GM23338 (cell line): ENCODE measurements around the gene BCL11B. TPM values are rescaled to one million over a fixed set of nuclear protein-coding genes. Genes with fewer than 3 reads are reported as not detected.
A peak's percentile ranks its signal among the peaks of the same experiment; 100 is the strongest.

ENCODE experiments used
- ATAC-seq: fragments of 200-7000 bp; cut with Tn5 transposase; 3 replicates; pipeline ENCODE4 v1.9.1; 2020
- DNase-seq: peaks from one replicate; pipeline ENCODE4 v3.0.0-alpha.2; 2015; ENCODE audit warnings: low spot score
- H2AFZ ChIP-seq: fragments of 200-600 bp; sonication (generic); 2 replicates; pipeline ENCODE4 v1.8.0; 2016; ENCODE audit warnings: antibody characterized with exemption, mild to moderate bottlenecking, moderate library complexity
- H3F3A ChIP-seq: fragments of 200-600 bp; sonication (generic); replicated peaks from 2 replicates; pipeline ENCODE4 v1.8.0; 2017; ENCODE audit warnings: antibody characterized with exemption, mixed run types, low read depth
- H3K27ac ChIP-seq: fragments of 200-600 bp; sonication (generic); 2 replicates; pipeline ENCODE4 v1.6.1; 2016; ENCODE audit warnings: low read depth
- H3K27me3 ChIP-seq: fragments of 200-600 bp; sonication (generic); 2 replicates; pipeline ENCODE4 v1.8.0; 2016; ENCODE audit warnings: mild to moderate bottlenecking, mixed run types, moderate library complexity; ENCODE audit not compliant: insufficient read depth
- H3K36me3 ChIP-seq: fragments of 200-600 bp; sonication (generic); 2 replicates; pipeline ENCODE4 v1.8.0; 2016; ENCODE audit warnings: mild to moderate bottlenecking; ENCODE audit not compliant: insufficient read depth
- H3K4me1 ChIP-seq: fragments of 200-600 bp; sonication (generic); 2 replicates; pipeline ENCODE4 v1.8.0; 2016; ENCODE audit warnings: mild to moderate bottlenecking, moderate library complexity; ENCODE audit not compliant: insufficient read depth
- H3K4me2 ChIP-seq: fragments of 200-600 bp; sonication (generic); 2 replicates; pipeline ENCODE4 v1.7.1; 2017; ENCODE audit warnings: mixed run types
- H3K4me3 ChIP-seq: fragments of 200-600 bp; sonication (generic); 2 replicates; pipeline ENCODE4 v1.6.1; 2016; ENCODE audit warnings: mixed run types
- H3K79me2 ChIP-seq: fragments of 200-600 bp; sonication (generic); replicated peaks from 2 replicates; pipeline ENCODE4 v1.8.0; 2017; ENCODE audit warnings: mild to moderate bottlenecking; ENCODE audit not compliant: insufficient read depth
- H3K9me2 ChIP-seq: fragments of 200-600 bp; sonication (generic); 2 replicates; pipeline ENCODE4 v1.8.0; 2017; ENCODE audit not compliant: insufficient read depth
- H4K20me1 ChIP-seq: fragments of 200-600 bp; sonication (generic); replicated peaks from 2 replicates; pipeline ENCODE4 v1.8.0; 2017; ENCODE audit warnings: mild to moderate bottlenecking; ENCODE audit not compliant: insufficient read depth
- H3K27ac Mint-ChIP-seq: 2 replicates; pipeline ENCODE4 v1.8.0; 2020; ENCODE audit warnings: inconsistent platforms, mild to moderate bottlenecking, moderate library complexity, mixed read lengths
- H3K27me3 Mint-ChIP-seq: 3 replicates; pipeline ENCODE4 v1.8.0; 2022; ENCODE audit warnings: low read depth, mild to moderate bottlenecking, moderate library complexity, mixed read lengths, inconsistent platforms; ENCODE audit not compliant: insufficient read depth, poor library complexity
- H3K36me3 Mint-ChIP-seq: 3 replicates; pipeline ENCODE4 v1.8.0; 2021; ENCODE audit warnings: low read depth, mild to moderate bottlenecking, inconsistent platforms, moderate library complexity, mixed read lengths
- H3K4me1 Mint-ChIP-seq: 3 replicates; pipeline ENCODE4 v1.8.0; 2020; ENCODE audit warnings: mild to moderate bottlenecking, inconsistent platforms, mixed read lengths
- H3K4me3 Mint-ChIP-seq: 3 replicates; pipeline ENCODE4 v1.8.0; 2021; ENCODE audit warnings: moderate library complexity, mild to moderate bottlenecking, inconsistent platforms, mixed read lengths
- H3K9me3 Mint-ChIP-seq: 3 replicates; pipeline ENCODE4 v1.8.0; 2020; ENCODE audit warnings: moderate library complexity, mild to moderate bottlenecking, inconsistent platforms, mixed read lengths
- CREB1 ChIP-seq: fragments of 250-450 bp; sonication (Bioruptor Pico); IDR thresholded peaks from 2 replicates; pipeline ENCODE4 v1.5.0; 2020; ENCODE audit warnings: low read depth, mild to moderate bottlenecking, moderate library complexity
- EZH2 ChIP-seq: fragments of 200-600 bp; sonication (generic); IDR thresholded peaks from one replicate; pipeline ENCODE4 v1.8.0; 2017; ENCODE audit warnings: antibody characterized with exemption, mild to moderate bottlenecking, low read depth; ENCODE audit not compliant: unreplicated experiment
- EZH2phosphoT487 ChIP-seq: fragments of 200-600 bp; sonication (generic); IDR thresholded peaks from one replicate; pipeline ENCODE4 v1.8.1; 2018; ENCODE audit warnings: antibody characterized with exemption; ENCODE audit not compliant: unreplicated experiment
- JUNB ChIP-seq: IDR thresholded peaks from one replicate; pipeline ENCODE4 v1.6.1; 2016; ENCODE audit warnings: antibody characterized with exemption; ENCODE audit not compliant: unreplicated experiment
- NANOG ChIP-seq: IDR thresholded peaks from 2 replicates; pipeline ENCODE4 v1.6.1; 2016; ENCODE audit warnings: antibody characterized with exemption, borderline replicate concordance
- POLR2AphosphoS5 ChIP-seq: IDR thresholded peaks from 2 replicates; pipeline ENCODE4 v1.6.1; 2016; ENCODE audit warnings: antibody characterized with exemption, low read depth
- REST ChIP-seq: IDR thresholded peaks from one replicate; pipeline ENCODE4 v1.6.1; 2018; ENCODE audit warnings: antibody characterized with exemption; ENCODE audit not compliant: unreplicated experiment
- STAT1 ChIP-seq: IDR thresholded peaks from one replicate; pipeline ENCODE4 v1.6.1; 2016; ENCODE audit warnings: antibody characterized with exemption; ENCODE audit not compliant: unreplicated experiment
- ZNF114 ChIP-seq: fragments of 250-450 bp; sonication (Bioruptor Pico); IDR thresholded peaks from 2 replicates; pipeline ENCODE4 v1.5.0; 2020; ENCODE audit warnings: mild to moderate bottlenecking, moderate library complexity
- ZNF331 ChIP-seq: fragments of 250-450 bp; sonication (Bioruptor Pico); IDR thresholded peaks from 2 replicates; pipeline ENCODE4 v1.5.0; 2020; ENCODE audit warnings: low read depth, mild to moderate bottlenecking, moderate library complexity
- polyA plus RNA-seq: library from polyadenylated mRNA; unstranded; fragments of >200 nt; fragmentation: Nextera tagmentation; extraction: Ambion mirVana; gene quantifications from 2 replicates; pipeline ENCODE4 v1.2.1, GENCODE V29; 2016
- total RNA-seq: library from RNA; depleted of rRNA; stranded (reverse); fragments of >200 nt; shearing (Covaris generic); gene quantifications from 2 replicates; pipeline ENCODE4 v1.2.3, GENCODE V29; 2014
- TF ChIP-seq, protein P1 (sequence below), 2 experiments: fragments of 200-600 bp in 1 of 2; sonication (generic) in 1 of 2; conservative IDR thresholded peaks; 2 replicates each; pipeline versions ENCODE4 v1.5.1 to v1.6.1; 2016 to 2017; ENCODE audit warnings: antibody characterized with exemption in 2 of 2, low read depth in 2 of 2, mild to moderate bottlenecking in 2 of 2, moderate library complexity in 1 of 2
- TF ChIP-seq, protein P2 (sequence below): IDR thresholded peaks from 2 replicates; pipeline ENCODE4 v1.6.1; 2016; ENCODE audit warnings: antibody characterized with exemption
- TF ChIP-seq, protein P3 (sequence below): fragments of 250-450 bp; sonication (Bioruptor Pico); IDR thresholded peaks from 2 replicates; pipeline ENCODE4 v1.5.0; 2020; ENCODE audit warnings: mild to moderate bottlenecking, moderate library complexity

The BCL11B gene
- total and polyA plus RNA-seq, 2 experiments from 2014 or later = 2.4 to 6.7 TPM

DNA sequence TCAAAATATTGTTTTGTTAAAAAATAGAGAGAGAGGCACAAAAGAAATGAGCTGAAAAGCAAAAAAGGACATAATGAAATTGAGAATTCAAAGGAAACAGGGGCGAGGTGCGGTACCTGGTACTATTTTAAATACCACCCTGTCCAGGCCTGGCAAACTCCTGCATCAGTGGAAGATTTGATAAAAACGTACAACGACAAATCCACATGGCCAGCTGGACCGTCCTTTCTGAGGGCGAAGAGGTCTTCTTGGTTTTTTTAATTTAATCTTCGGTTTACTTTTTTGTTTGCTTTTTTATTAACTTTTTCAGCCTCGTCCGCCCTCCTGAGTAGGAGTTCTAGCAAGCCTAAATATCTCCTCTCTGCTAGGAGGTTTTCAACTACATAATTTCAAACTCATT is 11.9 kb downstream of the BCL11B start:
- H3K4me1 Mint-ChIP-seq = peaks cover 78% of the 10 kb centered on the region
- 0 out of 2 replicates have a peak overlapping the region, but pooled peaks have one; percentile 80 for H3K27ac Mint-ChIP-seq
- H3K27me3 ChIP-seq = no peaks in the 10 kb centered on the region
- DNase-seq (no peak), ATAC-seq (no peak)
- H3K9me3 Mint-ChIP-seq = no peaks in the 10 kb centered on the region
- TF ChIP-seq CREB1 (no peak), POLR2AphosphoS5 (no peak), ZNF114 (CRISPR knock-in tag) (no peak), EZH2 (no peak), NANOG (no peak), ZNF331 (CRISPR knock-in tag) (no peak), REST (no peak), STAT1 (no peak), JUNB (no peak), EZH2phosphoT487 (no peak)
- TF ChIP-seq, protein P1, sequence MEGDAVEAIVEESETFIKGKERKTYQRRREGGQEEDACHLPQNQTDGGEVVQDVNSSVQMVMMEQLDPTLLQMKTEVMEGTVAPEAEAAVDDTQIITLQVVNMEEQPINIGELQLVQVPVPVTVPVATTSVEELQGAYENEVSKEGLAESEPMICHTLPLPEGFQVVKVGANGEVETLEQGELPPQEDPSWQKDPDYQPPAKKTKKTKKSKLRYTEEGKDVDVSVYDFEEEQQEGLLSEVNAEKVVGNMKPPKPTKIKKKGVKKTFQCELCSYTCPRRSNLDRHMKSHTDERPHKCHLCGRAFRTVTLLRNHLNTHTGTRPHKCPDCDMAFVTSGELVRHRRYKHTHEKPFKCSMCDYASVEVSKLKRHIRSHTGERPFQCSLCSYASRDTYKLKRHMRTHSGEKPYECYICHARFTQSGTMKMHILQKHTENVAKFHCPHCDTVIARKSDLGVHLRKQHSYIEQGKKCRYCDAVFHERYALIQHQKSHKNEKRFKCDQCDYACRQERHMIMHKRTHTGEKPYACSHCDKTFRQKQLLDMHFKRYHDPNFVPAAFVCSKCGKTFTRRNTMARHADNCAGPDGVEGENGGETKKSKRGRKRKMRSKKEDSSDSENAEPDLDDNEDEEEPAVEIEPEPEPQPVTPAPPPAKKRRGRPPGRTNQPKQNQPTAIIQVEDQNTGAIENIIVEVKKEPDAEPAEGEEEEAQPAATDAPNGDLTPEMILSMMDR (conservative IDR thresholded peaks at IDR 0.05; ENCODE audit: low read depth in 2 of 2) = no peak
- TF ChIP-seq, protein P2, sequence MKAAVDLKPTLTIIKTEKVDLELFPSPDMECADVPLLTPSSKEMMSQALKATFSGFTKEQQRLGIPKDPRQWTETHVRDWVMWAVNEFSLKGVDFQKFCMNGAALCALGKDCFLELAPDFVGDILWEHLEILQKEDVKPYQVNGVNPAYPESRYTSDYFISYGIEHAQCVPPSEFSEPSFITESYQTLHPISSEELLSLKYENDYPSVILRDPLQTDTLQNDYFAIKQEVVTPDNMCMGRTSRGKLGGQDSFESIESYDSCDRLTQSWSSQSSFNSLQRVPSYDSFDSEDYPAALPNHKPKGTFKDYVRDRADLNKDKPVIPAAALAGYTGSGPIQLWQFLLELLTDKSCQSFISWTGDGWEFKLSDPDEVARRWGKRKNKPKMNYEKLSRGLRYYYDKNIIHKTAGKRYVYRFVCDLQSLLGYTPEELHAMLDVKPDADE = no peak
- TF ChIP-seq, protein P3, sequence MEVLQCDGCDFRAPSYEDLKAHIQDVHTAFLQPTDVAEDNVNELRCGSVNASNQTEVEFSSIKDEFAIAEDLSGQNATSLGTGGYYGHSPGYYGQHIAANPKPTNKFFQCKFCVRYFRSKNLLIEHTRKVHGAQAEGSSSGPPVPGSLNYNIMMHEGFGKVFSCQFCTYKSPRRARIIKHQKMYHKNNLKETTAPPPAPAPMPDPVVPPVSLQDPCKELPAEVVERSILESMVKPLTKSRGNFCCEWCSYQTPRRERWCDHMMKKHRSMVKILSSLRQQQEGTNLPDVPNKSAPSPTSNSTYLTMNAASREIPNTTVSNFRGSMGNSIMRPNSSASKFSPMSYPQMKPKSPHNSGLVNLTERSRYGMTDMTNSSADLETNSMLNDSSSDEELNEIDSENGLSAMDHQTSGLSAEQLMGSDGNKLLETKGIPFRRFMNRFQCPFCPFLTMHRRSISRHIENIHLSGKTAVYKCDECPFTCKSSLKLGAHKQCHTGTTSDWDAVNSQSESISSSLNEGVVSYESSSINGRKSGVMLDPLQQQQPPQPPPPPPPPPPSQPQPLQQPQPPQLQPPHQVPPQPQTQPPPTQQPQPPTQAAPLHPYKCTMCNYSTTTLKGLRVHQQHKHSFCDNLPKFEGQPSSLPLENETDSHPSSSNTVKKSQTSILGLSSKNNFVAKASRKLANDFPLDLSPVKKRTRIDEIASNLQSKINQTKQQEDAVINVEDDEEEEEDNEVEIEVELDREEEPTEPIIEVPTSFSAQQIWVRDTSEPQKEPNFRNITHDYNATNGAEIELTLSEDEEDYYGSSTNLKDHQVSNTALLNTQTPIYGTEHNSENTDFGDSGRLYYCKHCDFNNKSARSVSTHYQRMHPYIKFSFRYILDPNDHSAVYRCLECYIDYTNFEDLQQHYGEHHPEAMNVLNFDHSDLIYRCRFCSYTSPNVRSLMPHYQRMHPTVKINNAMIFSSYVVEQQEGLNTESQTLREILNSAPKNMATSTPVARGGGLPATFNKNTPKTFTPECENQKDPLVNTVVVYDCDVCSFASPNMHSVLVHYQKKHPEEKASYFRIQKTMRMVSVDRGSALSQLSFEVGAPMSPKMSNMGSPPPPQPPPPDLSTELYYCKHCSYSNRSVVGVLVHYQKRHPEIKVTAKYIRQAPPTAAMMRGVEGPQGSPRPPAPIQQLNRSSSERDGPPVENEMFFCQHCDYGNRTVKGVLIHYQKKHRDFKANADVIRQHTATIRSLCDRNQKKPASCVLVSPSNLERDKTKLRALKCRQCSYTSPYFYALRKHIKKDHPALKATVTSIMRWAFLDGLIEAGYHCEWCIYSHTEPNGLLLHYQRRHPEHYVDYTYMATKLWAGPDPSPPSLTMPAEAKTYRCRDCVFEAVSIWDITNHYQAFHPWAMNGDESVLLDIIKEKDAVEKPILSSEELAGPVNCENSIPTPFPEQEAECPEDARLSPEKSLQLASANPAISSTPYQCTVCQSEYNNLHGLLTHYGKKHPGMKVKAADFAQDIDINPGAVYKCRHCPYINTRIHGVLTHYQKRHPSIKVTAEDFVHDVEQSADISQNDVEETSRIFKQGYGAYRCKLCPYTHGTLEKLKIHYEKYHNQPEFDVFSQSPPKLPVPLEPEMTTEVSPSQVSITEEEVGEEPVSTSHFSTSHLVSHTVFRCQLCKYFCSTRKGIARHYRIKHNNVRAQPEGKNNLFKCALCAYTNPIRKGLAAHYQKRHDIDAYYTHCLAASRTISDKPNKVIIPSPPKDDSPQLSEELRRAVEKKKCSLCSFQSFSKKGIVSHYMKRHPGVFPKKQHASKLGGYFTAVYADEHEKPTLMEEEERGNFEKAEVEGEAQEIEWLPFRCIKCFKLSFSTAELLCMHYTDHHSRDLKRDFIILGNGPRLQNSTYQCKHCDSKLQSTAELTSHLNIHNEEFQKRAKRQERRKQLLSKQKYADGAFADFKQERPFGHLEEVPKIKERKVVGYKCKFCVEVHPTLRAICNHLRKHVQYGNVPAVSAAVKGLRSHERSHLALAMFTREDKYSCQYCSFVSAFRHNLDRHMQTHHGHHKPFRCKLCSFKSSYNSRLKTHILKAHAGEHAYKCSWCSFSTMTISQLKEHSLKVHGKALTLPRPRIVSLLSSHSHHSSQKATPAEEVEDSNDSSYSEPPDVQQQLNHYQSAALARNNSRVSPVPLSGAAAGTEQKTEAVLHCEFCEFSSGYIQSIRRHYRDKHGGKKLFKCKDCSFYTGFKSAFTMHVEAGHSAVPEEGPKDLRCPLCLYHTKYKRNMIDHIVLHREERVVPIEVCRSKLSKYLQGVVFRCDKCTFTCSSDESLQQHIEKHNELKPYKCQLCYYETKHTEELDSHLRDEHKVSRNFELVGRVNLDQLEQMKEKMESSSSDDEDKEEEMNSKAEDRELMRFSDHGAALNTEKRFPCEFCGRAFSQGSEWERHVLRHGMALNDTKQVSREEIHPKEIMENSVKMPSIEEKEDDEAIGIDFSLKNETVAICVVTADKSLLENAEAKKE (CRISPR knock-in tag) = no peak
- H2AFZ ChIP-seq = no peak overlapping the region
- H3K4me2 ChIP-seq = peak overlapping the region; percentile 73; the same call in 1 of the 2 replicates
- peaks cover 97% of the 10 kb centered on the region for H3K79me2 ChIP-seq
- no peak overlapping the region for H3K4me3 Mint-ChIP-seq
- H3K4me1 ChIP-seq = peaks cover 76% of the 10 kb centered on the region
- no peaks in the 10 kb centered on the region for H3K9me2 ChIP-seq
- H3K27ac ChIP-seq = 0 out of 2 replicates have a peak overlapping the region, but pooled peaks have one; percentile 21
- peaks cover 4% of the 10 kb centered on the region; the same call in 1 of the 2 replicates for H3F3A ChIP-seq
- H4K20me1 ChIP-seq = 0 out of 2 replicates have a peak, but pooled peaks cover 8% of the 10 kb centered on the region
- H3K27me3 Mint-ChIP-seq = peaks cover 5% of the 10 kb centered on the region
- H3K36me3 Mint-ChIP-seq = peaks cover 5% of the 10 kb centered on the region; the same call in 1 of the 3 replicates
- H3K36me3 ChIP-seq = no peaks in the 10 kb centered on the region
- H3K4me3 ChIP-seq = no peak overlapping the region
